ENCODE results near the gene TMEM270.

TMEM270 gene

DNA sequence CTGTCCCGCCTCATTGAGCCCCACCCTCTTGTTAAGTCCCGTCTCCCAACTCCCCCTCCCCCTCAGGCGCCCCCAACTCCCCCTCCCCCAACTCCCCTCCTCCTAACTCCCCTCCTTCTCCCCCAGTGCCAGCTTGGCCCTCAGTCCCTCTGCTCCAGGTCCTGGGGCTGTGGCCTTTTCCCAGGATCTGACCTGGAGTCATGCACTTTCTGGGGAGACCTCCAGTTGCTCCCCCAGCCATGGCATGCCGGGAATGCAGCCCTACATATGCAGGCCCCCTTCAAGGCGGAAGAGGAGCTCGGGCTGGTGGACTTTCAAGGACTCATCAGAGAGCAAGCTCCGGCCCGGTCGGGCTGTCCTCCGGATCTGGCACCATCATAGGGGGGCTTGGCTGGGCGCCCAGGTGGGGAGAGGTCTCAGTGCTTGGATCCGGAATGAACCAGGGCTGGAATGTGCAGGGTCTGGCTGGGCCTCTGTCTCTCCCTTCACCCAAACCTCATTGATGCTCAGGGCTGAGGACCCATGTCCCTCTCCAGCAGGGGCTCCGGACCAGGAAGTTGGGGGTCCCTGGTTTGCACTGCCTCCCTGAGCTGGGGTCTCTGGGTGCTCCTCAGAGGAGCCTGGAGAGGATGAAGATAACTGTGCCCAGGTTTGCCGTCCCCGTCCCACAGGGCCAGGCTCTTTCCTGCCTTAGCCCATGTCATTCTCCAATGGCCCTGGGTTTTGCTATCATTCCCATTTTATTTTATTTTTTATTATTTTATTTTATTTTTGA, 41.1 kb downstream of the TMEM270 start:
- H3K4me1 ChIP-seq (ENCODE audit: control insufficient read depth, insufficient read depth, low read depth, low read length): peaks cover 2% of the 10 kb centered on the region
- DNase-seq: no peak
- no peak overlapping the region for H2BK120ac ChIP-seq (ENCODE audit: low read depth, low read length)
- no peak overlapping the region for H3K27ac ChIP-seq (ENCODE audit: low read length, poor library complexity, severe bottlenecking)
- H3K4ac ChIP-seq (ENCODE audit: low read depth in 1 of 2, low read length in 2 of 2): no peak overlapping the region
- H3K9me3 ChIP-seq (ENCODE audit: control insufficient read depth, low read length): no peaks in the 10 kb centered on the region
- no peak overlapping the region for H2AFZ ChIP-seq (ENCODE audit: low read depth, low read length)
- H3K18ac ChIP-seq (ENCODE audit: low read depth in 1 of 2, low read length in 2 of 2): no peak overlapping the region
- no peak overlapping the region for H3K9ac ChIP-seq (ENCODE audit: low read length)
- H3K79me1 ChIP-seq (replicated peaks; ENCODE audit: low read length, poor library complexity, severe bottlenecking): no peaks in the 10 kb centered on the region
- H2BK5ac ChIP-seq (ENCODE audit: low read depth, low read length, poor library complexity, severe bottlenecking): no peak overlapping the region
- no peak overlapping the region for H2BK15ac ChIP-seq (ENCODE audit: low read depth, poor library complexity, severe bottlenecking)
- H2AK5ac ChIP-seq (ENCODE audit: low read length, severe bottlenecking): no peak overlapping the region
- 69% methylated on average over 12 of the region's 15 CpGs for WGBS
- no peak overlapping the region for H3K14ac ChIP-seq (ENCODE audit: low read length in 2 of 2)
- no peak overlapping the region for H2BK12ac ChIP-seq (ENCODE audit: low read length in 2 of 2)
- H3K4me3 ChIP-seq (ENCODE audit: insufficient read depth in 1 of 2, low read depth in 1 of 2, low read length in 2 of 2): no peak overlapping the region
- no peak overlapping the region for H3K23ac ChIP-seq (ENCODE audit: low read length in 2 of 2)
- peaks cover 0 to 4% of the 10 kb centered on the region in 2 experiments for H3K27me3 ChIP-seq (ENCODE audit: control insufficient read depth in 1 of 2, insufficient read depth in 1 of 2, low read length in 2 of 2)
- H4K8ac ChIP-seq (ENCODE audit: low read length): no peak overlapping the region
- no peak overlapping the region for H4K91ac ChIP-seq (ENCODE audit: low read length)
- no peaks in the 10 kb centered on the region for H3K36me3 ChIP-seq (ENCODE audit: control insufficient read depth in 1 of 2, insufficient read depth in 2 of 2, low read depth in 1 of 2, low read length in 2 of 2)
- no peak overlapping the region for H3K4me2 ChIP-seq (ENCODE audit: low read length, poor library complexity, severe bottlenecking)

DNA sequence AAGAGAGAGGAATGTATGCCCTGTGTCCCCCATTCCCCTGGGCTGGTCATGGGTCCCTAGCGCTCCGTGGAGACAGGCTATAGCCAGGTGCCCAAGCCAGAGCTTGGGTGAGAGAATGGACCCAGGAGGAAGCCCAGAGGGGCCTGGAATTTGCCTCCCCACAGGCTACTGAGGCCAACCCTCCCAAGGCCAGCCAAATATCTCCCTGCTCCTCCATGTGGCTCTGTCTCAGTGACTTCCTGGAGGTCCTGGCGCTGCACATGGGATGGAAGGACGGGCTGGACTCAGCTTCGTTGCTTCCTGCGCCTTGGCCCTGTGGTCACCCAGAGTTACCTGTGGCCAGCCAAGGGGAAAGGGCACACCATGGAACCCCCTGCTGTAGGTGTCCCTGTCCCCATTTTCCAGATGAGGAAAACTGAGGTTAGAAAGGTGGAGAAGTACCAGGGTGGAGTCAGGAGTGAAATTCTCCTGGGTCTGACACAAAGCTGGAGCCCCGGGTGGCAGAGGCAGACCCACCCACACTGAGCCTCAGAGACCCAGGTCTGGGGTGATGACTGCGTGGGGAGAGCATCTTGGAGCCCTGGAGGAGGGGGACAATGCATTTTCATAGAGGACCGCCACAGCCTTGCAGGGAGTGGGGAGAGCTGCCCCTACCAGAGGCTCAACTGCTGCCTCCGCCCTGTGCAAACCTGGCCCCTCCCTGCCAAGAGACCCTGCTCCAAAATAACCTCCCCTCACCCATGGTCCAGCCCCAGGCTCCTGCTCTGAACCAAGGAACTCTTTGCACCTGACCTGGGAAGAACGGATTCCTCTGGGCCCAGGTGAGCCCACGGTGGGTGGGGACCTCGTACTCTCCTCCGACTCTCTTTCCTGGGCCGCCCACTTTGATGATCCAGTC, 42.6 kb downstream of the TMEM270 start:
- H3K36me3 ChIP-seq (ENCODE audit: control insufficient read depth in 1 of 2, insufficient read depth in 2 of 2, low read depth in 1 of 2, low read length in 2 of 2): no peaks in the 10 kb centered on the region
- H2AFZ ChIP-seq (ENCODE audit: low read depth, low read length): no peak overlapping the region
- no peak overlapping the region for H4K91ac ChIP-seq (ENCODE audit: low read length)
- H3K4me2 ChIP-seq (ENCODE audit: low read length, poor library complexity, severe bottlenecking): no peak overlapping the region
- H3K79me1 ChIP-seq (replicated peaks; ENCODE audit: low read length, poor library complexity, severe bottlenecking): no peaks in the 10 kb centered on the region
- no peak overlapping the region for H2BK120ac ChIP-seq (ENCODE audit: low read depth, low read length)
- no peak overlapping the region for H3K4ac ChIP-seq (ENCODE audit: low read depth in 1 of 2, low read length in 2 of 2)
- H3K9ac ChIP-seq (ENCODE audit: low read length): no peak overlapping the region
- H2BK15ac ChIP-seq (ENCODE audit: low read depth, poor library complexity, severe bottlenecking): no peak overlapping the region
- no peak for DNase-seq
- no peak overlapping the region for H3K18ac ChIP-seq (ENCODE audit: low read depth in 1 of 2, low read length in 2 of 2)
- no peak overlapping the region for H2BK5ac ChIP-seq (ENCODE audit: low read depth, low read length, poor library complexity, severe bottlenecking)
- peak overlapping the region in 1 of 2 experiments; percentile 66 for H3K14ac ChIP-seq (ENCODE audit: low read length in 2 of 2)
- no peak overlapping the region for H3K23ac ChIP-seq (ENCODE audit: low read length in 2 of 2)
- H2BK12ac ChIP-seq (ENCODE audit: low read length in 2 of 2): no peak overlapping the region
- H3K4me1 ChIP-seq (ENCODE audit: control insufficient read depth, insufficient read depth, low read depth, low read length): peaks cover 2% of the 10 kb centered on the region
- no peak overlapping the region for H3K27ac ChIP-seq (ENCODE audit: low read length, poor library complexity, severe bottlenecking)
- H4K8ac ChIP-seq (ENCODE audit: low read length): no peak overlapping the region
- H2AK5ac ChIP-seq (ENCODE audit: low read length, severe bottlenecking): no peak overlapping the region
- WGBS: 84% methylated on average over 14 of the region's 15 CpGs
- H3K9me3 ChIP-seq (ENCODE audit: control insufficient read depth, low read length): no peaks in the 10 kb centered on the region
- peaks cover 0 to 4% of the 10 kb centered on the region in 2 experiments for H3K27me3 ChIP-seq (ENCODE audit: control insufficient read depth in 1 of 2, insufficient read depth in 1 of 2, low read length in 2 of 2)
- no peak overlapping the region for H3K4me3 ChIP-seq (ENCODE audit: insufficient read depth in 1 of 2, low read depth in 1 of 2, low read length in 2 of 2)

DNA sequence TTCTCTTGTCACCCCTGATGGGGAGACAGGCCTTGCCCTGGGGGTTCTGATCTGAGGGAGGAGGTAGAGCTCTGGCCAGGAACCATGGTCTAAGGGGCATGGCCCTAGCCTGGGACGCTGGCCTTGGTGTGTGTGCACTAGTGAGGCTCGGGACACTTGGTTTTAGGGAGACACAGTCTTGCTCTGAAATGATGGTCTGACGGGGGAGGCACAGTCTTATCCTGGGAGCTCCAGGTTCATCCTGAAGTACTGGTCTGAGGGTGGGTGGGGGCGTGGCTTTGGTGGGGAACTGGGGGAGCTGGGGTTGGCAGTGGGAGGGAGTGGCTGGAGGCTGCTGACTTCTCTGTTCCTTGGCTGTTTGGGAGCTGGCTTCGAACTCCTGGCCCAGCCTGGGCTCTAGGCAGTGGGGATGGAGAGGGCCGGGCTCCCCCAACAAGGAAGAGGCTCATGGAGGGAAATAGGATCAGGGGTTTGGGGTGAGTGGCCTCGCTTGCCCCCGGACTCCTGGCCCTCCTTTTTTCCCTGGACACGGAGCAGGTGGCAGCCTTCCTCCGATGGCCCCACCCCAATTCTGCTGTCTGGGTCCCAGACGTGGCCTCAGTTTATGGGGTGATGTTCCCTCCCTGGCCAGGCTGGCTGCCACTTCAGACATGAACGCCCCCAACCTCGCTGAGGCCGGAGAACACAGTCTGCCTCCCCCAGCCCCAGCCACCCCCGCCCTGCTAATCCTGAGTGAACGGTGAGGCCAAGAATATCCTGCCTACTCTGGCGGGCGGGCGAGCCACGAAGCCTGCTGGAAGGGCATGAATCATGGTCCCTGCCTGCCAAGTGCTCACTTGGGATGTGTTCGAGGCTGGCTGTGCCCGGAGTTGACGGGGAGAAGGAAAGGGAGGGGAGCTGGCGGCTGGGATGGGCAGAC, 43.5 kb downstream of the TMEM270 start:
- Histone ChIP-seq H3K36me3 (ENCODE audit: control insufficient read depth in 1 of 2, insufficient read depth in 2 of 2, low read depth in 1 of 2, low read length in 2 of 2) (no peaks in the 10 kb centered on the region), H3K23ac (ENCODE audit: low read length in 2 of 2) (no peak overlapping the region), H3K4me1 (ENCODE audit: control insufficient read depth, insufficient read depth, low read depth, low read length) (peaks cover 2% of the 10 kb centered on the region), H3K79me1 (replicated peaks; ENCODE audit: low read length, poor library complexity, severe bottlenecking) (no peaks in the 10 kb centered on the region), H2BK15ac (ENCODE audit: low read depth, poor library complexity, severe bottlenecking) (no peak overlapping the region), H3K18ac (ENCODE audit: low read depth in 1 of 2, low read length in 2 of 2) (no peak overlapping the region), H3K9me3 (ENCODE audit: control insufficient read depth, low read length) (no peaks in the 10 kb centered on the region), H3K4me3 (ENCODE audit: insufficient read depth in 1 of 2, low read depth in 1 of 2, low read length in 2 of 2) (no peak overlapping the region), H2AFZ (ENCODE audit: low read depth, low read length) (no peak overlapping the region), H3K27ac (ENCODE audit: low read length, poor library complexity, severe bottlenecking) (no peak overlapping the region), H3K9ac (ENCODE audit: low read length) (no peak overlapping the region), H3K4ac (ENCODE audit: low read depth in 1 of 2, low read length in 2 of 2) (no peak overlapping the region), H2BK5ac (ENCODE audit: low read depth, low read length, poor library complexity, severe bottlenecking) (no peak overlapping the region), H3K27me3 (ENCODE audit: control insufficient read depth in 1 of 2, insufficient read depth in 1 of 2, low read length in 2 of 2) (peaks cover 0 to 10% of the 10 kb centered on the region in 2 experiments), H3K14ac (ENCODE audit: low read length in 2 of 2) (no peak overlapping the region), H2BK120ac (ENCODE audit: low read depth, low read length) (no peak overlapping the region), H4K8ac (ENCODE audit: low read length) (no peak overlapping the region), H2BK12ac (ENCODE audit: low read length in 2 of 2) (no peak overlapping the region), H3K4me2 (ENCODE audit: low read length, poor library complexity, severe bottlenecking) (no peak overlapping the region), H2AK5ac (ENCODE audit: low read length, severe bottlenecking) (no peak overlapping the region), H4K91ac (ENCODE audit: low read length) (peak overlapping the region; percentile 40)
- DNase-seq: no peak
- WGBS: 76% methylated on average over 23 of the region's 24 CpGs

All from mesenchymal stem cell (in vitro differentiated cells and primary cell).